H9 (cell line): ENCODE data around the gene TADA2A. TPM values are rescaled to one million over a fixed set of nuclear protein-coding genes. Genes with fewer than 3 reads are reported as not detected.

ENCODE experiments used
- DNase-seq: peaks from one replicate; pipeline ENCODE4 v3.0.0-alpha.2; 2017
- H2AFZ ChIP-seq: one replicate; pipeline ENCODE4 v1.6.1; 2013; ENCODE audit warnings: mild to moderate bottlenecking, low read length, control low read depth, moderate library complexity
- H2AK5ac ChIP-seq: 2 replicates; pipeline ENCODE4 v1.6.1; 2013; ENCODE audit warnings: low read length, control low read depth, mixed read lengths; ENCODE audit not compliant: insufficient read length
- H2BK120ac ChIP-seq: one replicate; pipeline ENCODE4 v1.6.1; 2013; ENCODE audit warnings: low read depth, mild to moderate bottlenecking, low read length, control low read depth, inconsistent platforms; ENCODE audit not compliant: poor library complexity, severe bottlenecking
- H2BK12ac ChIP-seq: 2 replicates; pipeline ENCODE4 v1.6.1; 2013; ENCODE audit warnings: low read length, control low read depth, mixed read lengths, low read depth; ENCODE audit not compliant: insufficient read length
- H2BK15ac ChIP-seq: 2 replicates; pipeline ENCODE4 v1.6.1; 2013; ENCODE audit warnings: low read depth, low read length, control low read depth
- H2BK20ac ChIP-seq: one replicate; pipeline ENCODE4 v1.6.1; 2013; ENCODE audit warnings: low read depth, mild to moderate bottlenecking, low read length, control low read depth, inconsistent platforms; ENCODE audit not compliant: poor library complexity, severe bottlenecking
- H2BK5ac ChIP-seq: 2 replicates; pipeline ENCODE4 v1.6.1; 2013; ENCODE audit warnings: low read length, control low read depth, mixed read lengths; ENCODE audit not compliant: insufficient read length
- H3K14ac ChIP-seq: 2 replicates; pipeline ENCODE4 v1.6.1; 2013; ENCODE audit warnings: low read length, control low read depth; ENCODE audit not compliant: insufficient read depth
- H3K18ac ChIP-seq: 2 replicates; pipeline ENCODE4 v1.6.1; 2013; ENCODE audit warnings: low read depth, mild to moderate bottlenecking, mixed read lengths, low read length, control low read depth; ENCODE audit not compliant: insufficient read length
- H3K23ac ChIP-seq: 2 replicates; pipeline ENCODE4 v1.6.1; 2013; ENCODE audit warnings: low read length, control low read depth, mixed read lengths, low read depth; ENCODE audit not compliant: insufficient read length
- H3K23me2 ChIP-seq: 2 replicates; pipeline ENCODE4 v1.6.1; 2013; ENCODE audit warnings: low read depth, mild to moderate bottlenecking, mixed read lengths, low read length, control low read depth; ENCODE audit not compliant: insufficient read length, poor library complexity, severe bottlenecking
- H3K27ac ChIP-seq: 2 replicates; pipeline ENCODE4 v1.5.1; 2013; ENCODE audit warnings: low read length, control low read depth, mixed read lengths, low read depth; ENCODE audit not compliant: insufficient read length
- H3K27me3 ChIP-seq: 2 replicates; pipeline ENCODE4 v1.6.1; 2013; ENCODE audit warnings: low read length, control low read depth, inconsistent platforms; ENCODE audit not compliant: insufficient read depth
- H3K4ac ChIP-seq: 2 replicates; pipeline ENCODE4 v1.6.1; 2013; ENCODE audit warnings: low read depth, mild to moderate bottlenecking, control low read depth, inconsistent platforms, low read length, moderate library complexity
- H3K4me1 ChIP-seq: 2 replicates; pipeline ENCODE4 v1.6.1; 2013; ENCODE audit warnings: low read length, control low read depth, inconsistent platforms; ENCODE audit not compliant: insufficient read depth
- H3K4me2 ChIP-seq: 2 replicates; pipeline ENCODE4 v1.6.1; 2013; ENCODE audit warnings: low read length, control low read depth, mixed read lengths; ENCODE audit not compliant: insufficient read length, insufficient read depth
- H3K56ac ChIP-seq: 2 replicates; pipeline ENCODE4 v1.6.1; 2013; ENCODE audit warnings: low read depth, mild to moderate bottlenecking, mixed read lengths, low read length, control low read depth; ENCODE audit not compliant: insufficient read length
- H3K79me1 ChIP-seq: 2 replicates; pipeline ENCODE4 v1.6.1; 2013; ENCODE audit warnings: low read depth, mild to moderate bottlenecking, moderate library complexity, low read length, control low read depth, inconsistent platforms; ENCODE audit not compliant: insufficient read depth, poor library complexity, severe bottlenecking
- H3K79me2 ChIP-seq: 2 replicates; pipeline ENCODE4 v1.6.1; 2013; ENCODE audit warnings: low read length, control low read depth, inconsistent platforms; ENCODE audit not compliant: insufficient read depth
- H3K9ac ChIP-seq: 2 replicates; pipeline ENCODE4 v1.6.1; 2013; ENCODE audit warnings: low read length, control low read depth, mixed read lengths; ENCODE audit not compliant: insufficient read length; ENCODE audit errors: extremely low read depth
- H3K9me3 ChIP-seq: one replicate; pipeline ENCODE4 v1.6.1; 2013; ENCODE audit warnings: low read depth, low read length, inconsistent platforms; ENCODE audit not compliant: control insufficient read depth
- H3T11ph ChIP-seq: one replicate; pipeline ENCODE4 v1.6.1; 2013; ENCODE audit warnings: mild to moderate bottlenecking, low read length, control low read depth, inconsistent platforms
- H4K20me1 ChIP-seq: one replicate; pipeline ENCODE4 v1.6.1; 2013; ENCODE audit not compliant: control insufficient read depth, insufficient read length, insufficient read depth
- H4K5ac ChIP-seq: 2 replicates; pipeline ENCODE4 v1.6.1; 2013; ENCODE audit warnings: low read depth, mild to moderate bottlenecking, mixed read lengths, low read length, control low read depth; ENCODE audit not compliant: insufficient read length
- H4K8ac ChIP-seq: replicated peaks from 2 replicates; pipeline ENCODE4 v1.6.1; 2013; ENCODE audit warnings: low read length, control low read depth, mixed read lengths, low read depth; ENCODE audit not compliant: insufficient read length
- H4K91ac ChIP-seq: 2 replicates; pipeline ENCODE4 v1.6.1; 2013; ENCODE audit warnings: low read depth, mild to moderate bottlenecking, moderate library complexity, mixed read lengths, low read length, control low read depth; ENCODE audit not compliant: insufficient read length
- H3K27ac Mint-ChIP-seq, 3 experiments: 2 replicates in 2 of 3; 3 replicates in 1 of 3; pipeline ENCODE4 v1.8.0; 2020 to 2021; ENCODE audit warnings: mixed read lengths in 3 of 3, mild to moderate bottlenecking in 1 of 3, moderate library complexity in 1 of 3
- H3K27me3 Mint-ChIP-seq: 2 replicates; pipeline ENCODE4 v1.8.0; 2021; ENCODE audit warnings: low read depth, mild to moderate bottlenecking, moderate library complexity, mixed read lengths
- H3K36me3 Mint-ChIP-seq, 3 experiments: 2 replicates in 2 of 3; 3 replicates in 1 of 3; pipeline ENCODE4 v1.8.0; 2020 to 2021; ENCODE audit warnings: low read depth in 3 of 3, mixed read lengths in 3 of 3; ENCODE audit not compliant: insufficient read depth in 1 of 3
- H3K4me1 Mint-ChIP-seq, 2 experiments: 2 replicates each; pipeline ENCODE4 v1.8.0; 2020; ENCODE audit warnings: mixed read lengths in 2 of 2
- H3K4me3 Mint-ChIP-seq, 2 experiments: 2 replicates in 1 of 2; 3 replicates in 1 of 2; pipeline ENCODE4 v1.8.0; 2020 to 2021; ENCODE audit warnings: mild to moderate bottlenecking in 2 of 2, mixed read lengths in 2 of 2, moderate library complexity in 1 of 2
- H3K9me3 Mint-ChIP-seq, 2 experiments: 2 replicates in 1 of 2; 3 replicates in 1 of 2; pipeline ENCODE4 v1.8.0; 2020; ENCODE audit warnings: mild to moderate bottlenecking in 2 of 2, mixed read lengths in 2 of 2, moderate library complexity in 1 of 2
- CTCF ChIP-seq: fragments of 200-600 bp; sonication (generic); conservative IDR thresholded peaks from 3 replicates; pipeline ENCODE4 v1.8.0; 2021; ENCODE audit warnings: antibody characterized with exemption, mild to moderate bottlenecking
- WGBS: extraction: QIAGEN DNeasy Blood & Tissue Kit; methylation state at CpG from one replicate; pipeline ENCODE4 v1.1.7; 2013; ENCODE audit warnings: missing lambda C conversion rate, low lambda C conversion rate, mixed read lengths; ENCODE audit not compliant: insufficient read length; ENCODE audit errors: extremely low coverage; 5-methylcytosine and 5-hydroxymethylcytosine counted together
- total RNA-seq: library from RNA; stranded (reverse); gene quantifications from 2 replicates; pipeline ENCODE4 v1.2.1, GENCODE V29; 2021

Gene TADA2A
- total RNA-seq, 1 experiment from 2014 or later = 20.9 TPM

- H3K9ac ChIP-seq = no peak overlapping the region
- H3T11ph ChIP-seq = no peak overlapping the region
- no peaks in the 10 kb centered on the region for H3K79me2 ChIP-seq
- Mint-ChIP-seq H3K36me3 (peaks cover 12 to 69% (median 50%) of the 10 kb centered on the region in 3 experiments; a peak in 6 of 7 replicates), H3K4me3 (no peak overlapping the region), H3K27ac (no peak overlapping the region), H3K27me3 (no peaks in the 10 kb centered on the region), H3K4me1 (no peaks in the 10 kb centered on the region), H3K9me3 (no peaks in the 10 kb centered on the region)
- no peak overlapping the region for H2BK12ac ChIP-seq
- no peak overlapping the region for H4K91ac ChIP-seq
- no peak for DNase-seq
- no peak overlapping the region for H3K23ac ChIP-seq
- no peak overlapping the region for H2AFZ ChIP-seq
- no CpG with 5 or more reads among the region's 3 CpGs for WGBS
- no peaks in the 10 kb centered on the region for H3K9me3 ChIP-seq
- no peak overlapping the region for H3K14ac ChIP-seq
- no peak overlapping the region for H2BK15ac ChIP-seq
- TF ChIP-seq CTCF = no peak
- no peak overlapping the region for H3K18ac ChIP-seq
- no peak overlapping the region for H3K4me2 ChIP-seq
- H4K8ac ChIP-seq = no peak overlapping the region
- H2BK120ac ChIP-seq = no peak overlapping the region
- no peaks in the 10 kb centered on the region for H4K20me1 ChIP-seq
- H2BK5ac ChIP-seq = no peak overlapping the region
- H4K5ac ChIP-seq = no peak overlapping the region
- no peaks in the 10 kb centered on the region for H3K23me2 ChIP-seq
- H3K4ac ChIP-seq = no peak overlapping the region
- no peak overlapping the region for H3K56ac ChIP-seq
- H3K27ac ChIP-seq = no peak overlapping the region
- no peaks in the 10 kb centered on the region for H3K27me3 ChIP-seq
- no peak overlapping the region for H2AK5ac ChIP-seq
- H3K79me1 ChIP-seq = peaks cover 3% of the 10 kb centered on the region
- H3K4me1 ChIP-seq = no peaks in the 10 kb centered on the region
- H2BK20ac ChIP-seq = no peak overlapping the region
Measured at GRCh38 chr17:37429039-37429438, 22.4 kb downstream of the TADA2A start.
